ENCODE data around the gene GAS7. TPM values are rescaled to one million over a fixed set of nuclear protein-coding genes. Genes with fewer than 3 reads are reported as not detected.
A peak's percentile ranks its signal among the peaks of the same experiment; 100 is the strongest.
"Not testable (repeated sequence)": the region's sequence is repeated elsewhere in the genome, so short reads cannot be mapped to it uniquely, and the experiment has no call there.

Gene GAS7
- total RNA-seq, 6 donors from 2014 or later: 19.9 to 87.1 (median 41.5) TPM

DNA sequence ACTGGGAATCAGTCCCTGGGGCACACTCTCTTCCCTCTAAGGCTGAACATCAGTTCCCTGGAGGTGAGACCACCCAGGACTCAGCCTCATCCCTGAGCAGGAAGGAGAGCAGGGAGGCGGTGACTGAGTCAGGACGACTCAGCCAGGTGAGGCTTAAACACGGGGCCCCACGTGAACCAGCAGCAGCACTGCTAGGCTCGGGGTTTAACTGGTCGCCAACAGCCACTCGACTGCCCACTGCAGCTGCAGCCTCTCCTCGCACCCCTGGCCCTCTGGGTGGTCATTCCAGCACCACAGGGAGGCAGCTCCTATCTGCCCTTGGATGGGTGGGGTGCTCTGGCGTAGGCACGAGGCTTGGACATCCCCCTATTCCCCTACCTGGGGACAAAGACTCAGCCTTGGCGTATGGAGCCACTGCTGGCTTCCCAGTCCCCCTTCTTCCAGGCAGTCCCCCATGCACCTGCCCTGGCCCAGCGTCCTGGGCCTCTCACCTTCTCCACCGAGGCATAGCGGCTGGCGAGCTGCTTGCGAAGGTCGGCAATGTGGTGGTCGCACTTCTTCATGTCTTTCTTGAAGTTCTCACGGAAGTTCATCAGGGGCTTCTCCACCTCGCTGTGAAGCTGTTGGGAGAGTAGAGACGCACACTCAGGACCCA lies 272.1 kb downstream of the GAS7 start:
- peak in 1 of 2 donors; percentile 28 for ATAC-seq (ENCODE audit: low FRiP score in 2 of 2)
- TF ChIP-seq POLR2A (IDR thresholded peaks at IDR 0.05) (no peak), POLR2AphosphoS5 (IDR thresholded peaks at IDR 0.05) (no peak), EP300 (IDR thresholded peaks at IDR 0.05) (no peak)
- TF ChIP-seq, protein P1, sequence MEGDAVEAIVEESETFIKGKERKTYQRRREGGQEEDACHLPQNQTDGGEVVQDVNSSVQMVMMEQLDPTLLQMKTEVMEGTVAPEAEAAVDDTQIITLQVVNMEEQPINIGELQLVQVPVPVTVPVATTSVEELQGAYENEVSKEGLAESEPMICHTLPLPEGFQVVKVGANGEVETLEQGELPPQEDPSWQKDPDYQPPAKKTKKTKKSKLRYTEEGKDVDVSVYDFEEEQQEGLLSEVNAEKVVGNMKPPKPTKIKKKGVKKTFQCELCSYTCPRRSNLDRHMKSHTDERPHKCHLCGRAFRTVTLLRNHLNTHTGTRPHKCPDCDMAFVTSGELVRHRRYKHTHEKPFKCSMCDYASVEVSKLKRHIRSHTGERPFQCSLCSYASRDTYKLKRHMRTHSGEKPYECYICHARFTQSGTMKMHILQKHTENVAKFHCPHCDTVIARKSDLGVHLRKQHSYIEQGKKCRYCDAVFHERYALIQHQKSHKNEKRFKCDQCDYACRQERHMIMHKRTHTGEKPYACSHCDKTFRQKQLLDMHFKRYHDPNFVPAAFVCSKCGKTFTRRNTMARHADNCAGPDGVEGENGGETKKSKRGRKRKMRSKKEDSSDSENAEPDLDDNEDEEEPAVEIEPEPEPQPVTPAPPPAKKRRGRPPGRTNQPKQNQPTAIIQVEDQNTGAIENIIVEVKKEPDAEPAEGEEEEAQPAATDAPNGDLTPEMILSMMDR (IDR thresholded peaks at IDR 0.05): no peak
- no peaks in the 10 kb centered on the region for H3K27me3 ChIP-seq

DNA sequence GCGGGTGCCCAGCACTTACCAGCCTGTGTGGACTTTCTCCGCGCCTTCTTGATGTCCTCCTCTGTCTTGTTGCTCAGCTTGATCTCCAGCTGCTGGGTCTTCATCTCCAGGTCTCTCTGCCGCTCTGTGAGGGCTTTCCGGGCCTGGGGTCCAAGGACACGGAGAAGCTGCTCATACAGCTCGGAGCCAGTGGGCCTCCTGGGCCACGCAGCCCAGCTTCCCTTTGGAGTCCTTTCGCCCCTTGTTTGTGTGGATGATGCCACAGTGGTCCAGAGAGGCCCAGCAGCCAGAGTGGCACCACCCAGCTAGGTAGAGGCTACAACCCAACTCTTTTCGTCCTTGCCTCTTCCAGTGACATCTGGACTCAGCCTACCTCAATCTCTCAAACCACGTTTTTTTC lies 272.9 kb downstream of the GAS7 start:
- no peak for TF ChIP-seq EP300 (IDR thresholded peaks at IDR 0.05)
- no peak for TF ChIP-seq POLR2AphosphoS5 (IDR thresholded peaks at IDR 0.05)
- no peak for TF ChIP-seq POLR2A (IDR thresholded peaks at IDR 0.05)
- 83 to 90% methylated on average over 11 of the region's 11 CpGs for WGBS, 2 donors
- H3K9me3 ChIP-seq: no peaks in the 10 kb centered on the region
- peaks cover 0 to 4% (median 0%) of the 10 kb centered on the region in 4 donors for H3K4me1 ChIP-seq
- no peak overlapping the region for H3K4me3 ChIP-seq
- H3K36me3 ChIP-seq: peaks cover 0 to 18% (median 0%) of the 10 kb centered on the region in 4 donors
- no peaks in the 10 kb centered on the region for H3K27me3 ChIP-seq
- ATAC-seq (ENCODE audit: low FRiP score in 2 of 2): peak in 1 of 2 donors; percentile 42
- no peak for DNase-seq
- no peak overlapping the region for H3K27ac ChIP-seq

More for the DNA sequence above, 272.1 kb downstream of the GAS7 start:
- Histone ChIP-seq H3K36me3 (peaks cover 0 to 14% (median 0%) of the 10 kb centered on the region in 4 donors), H3K27ac (no peak overlapping the region), H3K9me3 (no peaks in the 10 kb centered on the region), H3K4me3 (no peak overlapping the region), H3K4me1 (peaks cover 0 to 4% (median 0%) of the 10 kb centered on the region in 4 donors)
- DNase-seq: no peak
- 88 to 90% methylated on average over 15 to 21 of the region's 21 CpGs for WGBS, 2 donors

DNA sequence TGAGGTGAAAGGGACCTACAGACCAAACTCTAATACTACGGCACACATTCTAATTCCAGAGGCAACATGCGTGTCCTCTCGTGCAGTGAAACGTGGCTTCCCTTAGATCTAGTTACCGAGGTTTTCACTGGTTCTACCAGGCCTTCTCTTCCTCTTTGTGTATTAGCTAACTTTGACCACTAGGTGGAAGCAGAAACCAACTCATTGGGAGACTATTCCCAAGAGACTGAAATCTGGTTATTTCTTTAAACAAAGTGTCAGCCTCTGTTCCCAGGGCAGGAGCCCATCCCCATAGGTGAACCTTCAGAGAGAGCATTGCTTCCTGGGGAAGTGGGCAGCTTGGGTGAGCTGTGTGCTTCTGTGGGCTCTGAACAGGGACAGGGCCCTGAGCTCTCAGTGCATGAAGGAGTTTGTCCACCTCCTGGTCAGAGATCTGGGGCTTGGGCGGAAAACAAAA lies 273.6 kb downstream of the GAS7 start:
- H3K9me3 ChIP-seq: no peaks in the 10 kb centered on the region
- no peaks in the 10 kb centered on the region for H3K27me3 ChIP-seq
- H3K27ac ChIP-seq: no peak overlapping the region
- 13 to 26% methylated on average over 6 of the region's 6 CpGs for WGBS, 2 donors
- H3K4me1 ChIP-seq: peaks cover 0 to 4% (median 0%) of the 10 kb centered on the region in 4 donors
- ATAC-seq (ENCODE audit: low FRiP score in 2 of 2) (peak; percentile 65 to 80), DNase-seq (no peak)
- TF ChIP-seq EP300 (IDR thresholded peaks at IDR 0.05): no peak
- TF ChIP-seq, protein P1 (IDR thresholded peaks at IDR 0.05): peak; percentile 68 to 83 (median 80)
- no peak for TF ChIP-seq POLR2A (IDR thresholded peaks at IDR 0.05)
- no peak overlapping the region for H3K4me3 ChIP-seq
- H3K36me3 ChIP-seq: peaks cover 0 to 20% (median 0%) of the 10 kb centered on the region in 4 donors

DNA sequence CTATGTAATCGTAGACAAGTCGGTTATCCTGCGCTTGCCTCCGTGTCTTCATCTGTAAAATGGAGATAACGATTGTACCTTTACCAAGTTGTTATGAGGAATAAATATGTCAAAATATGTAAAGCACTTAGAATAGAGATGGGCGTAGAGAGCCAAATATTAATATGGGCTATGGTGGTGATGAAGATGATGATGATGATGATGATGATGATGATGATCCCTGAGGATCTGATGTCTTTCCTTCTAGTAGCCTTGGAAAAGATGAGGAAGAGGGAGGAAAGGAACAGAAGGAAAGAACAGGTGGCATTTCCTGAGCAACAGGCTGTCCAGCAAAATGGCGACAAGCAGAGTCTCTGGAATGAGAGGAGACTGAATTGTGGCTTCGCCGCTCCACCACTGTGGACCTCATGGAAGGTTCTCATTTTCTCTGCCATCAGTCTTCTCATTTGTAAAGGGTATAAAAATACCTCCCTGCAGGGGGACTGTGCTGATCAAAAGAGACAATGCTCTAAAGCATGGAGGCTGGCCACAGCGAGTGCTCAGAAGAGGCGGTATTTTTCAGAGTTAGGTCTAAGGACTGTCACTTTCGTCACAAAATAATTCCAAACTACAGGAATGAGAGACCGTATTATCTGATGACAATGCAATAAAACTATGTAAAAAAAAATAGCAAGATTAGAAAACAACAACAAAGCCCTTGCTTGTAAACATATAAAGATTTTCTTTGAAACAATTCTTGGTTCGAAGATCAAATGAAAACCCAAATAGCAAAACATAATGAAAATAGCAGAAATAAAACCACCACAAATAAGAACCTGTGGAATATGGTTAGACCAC lies 276.2 kb downstream of the GAS7 start:
- Histone ChIP-seq H3K4me3 (no peak overlapping the region), H3K27me3 (no peaks in the 10 kb centered on the region), H3K27ac (no peak overlapping the region), H3K9me3 (no peaks in the 10 kb centered on the region), H3K4me1 (peaks cover 0 to 4% (median 0%) of the 10 kb centered on the region in 4 donors), H3K36me3 (peaks cover 0 to 39% (median 2%) of the 10 kb centered on the region in 4 donors)
- DNase-seq: no peak
- no peak for TF ChIP-seq POLR2AphosphoS5 (IDR thresholded peaks at IDR 0.05)
- TF ChIP-seq POLR2A (IDR thresholded peaks at IDR 0.05): no peak
- no peak for TF ChIP-seq EP300 (IDR thresholded peaks at IDR 0.05)
- TF ChIP-seq, protein P1 (IDR thresholded peaks at IDR 0.05): no peak
- WGBS, 2 donors: 94 to 95% methylated on average over 14 of the region's 14 CpGs
- no peak for ATAC-seq (ENCODE audit: low FRiP score in 2 of 2)

DNA sequence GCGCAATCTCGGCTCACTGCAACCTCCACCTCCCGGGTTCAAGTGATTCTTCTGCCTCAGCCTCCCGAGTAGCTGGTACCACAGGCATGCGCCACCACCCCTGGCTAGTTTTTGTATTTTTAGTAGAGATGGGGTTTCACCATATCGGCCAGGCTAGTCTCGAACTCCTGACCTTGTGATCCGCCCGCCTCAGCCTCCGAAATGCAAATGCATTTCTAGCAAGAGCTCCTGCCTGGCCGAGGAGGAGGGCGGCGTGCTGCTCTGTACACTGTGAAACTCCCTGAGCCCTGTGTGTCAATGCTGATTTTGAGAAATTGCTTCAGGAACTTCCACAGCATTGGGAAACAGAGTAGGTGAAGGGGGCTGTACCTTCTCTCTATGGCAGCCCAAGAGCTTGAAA lies 277.2 kb downstream of the GAS7 start:
- H3K36me3 ChIP-seq: peaks cover 0 to 44% (median 7%) of the 10 kb centered on the region in 4 donors
- ATAC-seq (ENCODE audit: low FRiP score in 2 of 2); H3K4me3 ChIP-seq; H3K4me1 ChIP-seq; H3K27ac ChIP-seq; H3K27me3 ChIP-seq; H3K9me3 ChIP-seq; DNase-seq: not testable (repeated sequence)
- 84 to 91% methylated on average over 11 to 13 of the region's 13 CpGs for WGBS, 2 donors
